SK-N-MC (cell line): ENCODE measurements around the gene ZNF862.

Experiments
- DNase-seq: peaks from one replicate; pipeline ENCODE4 v3.0.0-alpha.2; 2011; ENCODE audit warnings: low read depth, low spot score
- H3K27ac ChIP-seq: fragments of 200-600 bp; sonication (generic); 2 replicates; pipeline ENCODE4 v1.5.1; 2016; ENCODE audit warnings: mixed run types
- H3K36me3 ChIP-seq: fragments of 200-600 bp; sonication (generic); 2 replicates; pipeline ENCODE4 v1.6.1; 2017; ENCODE audit warnings: antibody characterized with exemption, low read length, mixed read lengths; ENCODE audit not compliant: insufficient read depth
- H3K4me3 ChIP-seq: fragments of 200-600 bp; sonication (generic); 2 replicates; pipeline ENCODE4 v1.5.1; 2016
- H3K9ac ChIP-seq: fragments of 200-600 bp; sonication (generic); 2 replicates; pipeline ENCODE4 v1.8.0; 2017; ENCODE audit warnings: mixed run types, mixed read lengths; ENCODE audit not compliant: insufficient read length
- H3K9me3 ChIP-seq: fragments of 200-600 bp; sonication (generic); 2 replicates; pipeline ENCODE4 v1.6.1; 2017; ENCODE audit warnings: low read depth, mild to moderate bottlenecking, antibody characterized with exemption, low read length, moderate library complexity, mixed read lengths
- EZH2 ChIP-seq: fragments of 200-600 bp; sonication (generic); IDR thresholded peaks from one replicate; pipeline ENCODE4 v1.6.1; 2017; ENCODE audit warnings: antibody characterized with exemption
- FOXP2 ChIP-seq: optimal IDR thresholded peaks from 2 replicates; pipeline ENCODE3; 2011; ENCODE audit warnings: mild to moderate bottlenecking, moderate library complexity; ENCODE audit not compliant: insufficient read depth; ENCODE audit errors: extremely low read length, control extremely low read depth
- POLR2AphosphoS5 ChIP-seq: IDR thresholded peaks from 2 replicates; pipeline ENCODE4 v1.6.1; 2012; ENCODE audit warnings: mild to moderate bottlenecking, low read depth, low read length, borderline replicate concordance

ZNF862 gene

DNA sequence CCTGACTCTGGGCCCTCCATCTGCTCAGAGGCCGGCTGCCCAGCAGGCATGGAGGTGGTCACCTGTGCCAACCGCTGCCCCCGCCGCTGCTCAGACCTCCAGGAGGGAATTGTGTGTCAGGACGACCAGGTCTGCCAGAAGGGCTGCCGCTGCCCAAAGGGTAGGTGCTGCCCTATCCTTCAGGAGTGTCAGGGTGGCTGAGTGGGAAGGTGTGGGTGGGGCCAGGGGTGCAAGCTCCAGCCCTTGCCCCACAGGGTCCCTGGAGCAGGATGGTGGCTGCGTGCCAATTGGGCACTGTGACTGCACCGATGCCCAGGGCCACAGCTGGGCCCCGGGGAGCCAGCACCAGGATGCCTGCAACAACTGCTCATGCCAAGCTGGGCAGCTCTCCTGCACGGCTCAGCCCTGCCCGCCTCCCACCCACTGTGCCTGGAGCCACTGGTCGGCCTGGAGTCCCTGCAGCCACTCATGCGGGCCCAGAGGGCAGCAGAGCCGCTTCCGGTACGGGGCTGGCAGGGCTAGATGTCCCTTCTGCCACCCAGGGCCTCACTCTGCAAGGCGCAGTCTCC is 17.5 kb upstream of the ZNF862 start:
- Histone ChIP-seq H3K36me3 (no peaks in the 10 kb centered on the region), H3K9me3 (no peaks in the 10 kb centered on the region), H3K4me3 (no peak overlapping the region), H3K27ac (no peak overlapping the region), H3K9ac (no peak overlapping the region)
- DNase-seq, result no peak
- TF ChIP-seq EZH2 (no peak), FOXP2 (no peak), POLR2AphosphoS5 (no peak)

DNA sequence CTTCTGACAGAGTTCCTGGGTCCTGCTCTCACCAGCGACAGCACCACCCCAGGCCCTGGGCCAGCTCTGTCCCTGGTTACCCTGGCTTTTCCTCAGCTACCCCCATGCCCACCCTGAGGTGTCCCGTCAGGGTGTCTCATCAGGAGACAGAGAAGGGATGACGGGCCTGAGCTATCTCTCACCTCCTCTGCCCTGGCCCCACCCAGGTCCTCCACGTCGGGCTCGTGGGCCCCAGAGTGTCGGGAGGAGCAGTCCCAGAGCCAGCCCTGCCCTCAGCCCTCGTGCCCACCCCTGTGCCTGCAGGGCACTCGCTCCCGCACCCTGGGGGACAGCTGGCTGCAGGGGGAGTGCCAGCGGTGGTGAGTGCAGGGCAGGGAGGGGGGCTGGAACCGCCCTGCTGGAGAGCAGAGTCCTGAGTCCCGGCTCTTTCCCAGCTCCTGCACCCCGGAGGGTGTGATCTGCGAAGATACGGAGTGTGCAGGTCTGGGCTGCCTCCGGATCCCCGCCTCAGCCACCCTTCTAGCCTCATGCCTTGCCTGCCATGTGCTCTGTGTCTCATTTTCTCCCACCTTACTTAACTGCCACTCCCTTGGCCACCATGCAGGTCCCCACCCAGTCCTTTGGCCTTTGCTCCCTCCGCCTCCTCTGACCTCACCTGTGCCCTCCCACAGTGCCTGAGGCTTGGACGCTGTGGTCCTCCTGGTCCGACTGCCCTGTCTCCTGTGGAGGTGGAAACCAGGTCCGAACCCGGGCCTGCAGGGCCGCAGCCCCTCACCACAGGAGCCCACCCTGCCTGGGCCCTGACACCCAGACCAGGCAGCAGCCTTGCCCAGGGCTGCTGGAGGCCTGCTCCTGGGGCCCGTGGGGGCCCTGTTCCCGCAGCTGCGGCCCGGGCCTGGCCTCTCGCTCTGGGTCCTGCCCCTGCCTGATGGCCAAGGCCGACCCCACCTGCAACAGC is 16.7 kb upstream of the ZNF862 start:
- Histone ChIP-seq H3K9ac (no peak overlapping the region), H3K4me3 (no peak overlapping the region), H3K27ac (no peak overlapping the region), H3K36me3 (no peaks in the 10 kb centered on the region), H3K9me3 (no peaks in the 10 kb centered on the region)
- DNase-seq, result no peak
- no peak for TF ChIP-seq POLR2AphosphoS5
- no peak for TF ChIP-seq EZH2
- no peak for TF ChIP-seq FOXP2

DNA sequence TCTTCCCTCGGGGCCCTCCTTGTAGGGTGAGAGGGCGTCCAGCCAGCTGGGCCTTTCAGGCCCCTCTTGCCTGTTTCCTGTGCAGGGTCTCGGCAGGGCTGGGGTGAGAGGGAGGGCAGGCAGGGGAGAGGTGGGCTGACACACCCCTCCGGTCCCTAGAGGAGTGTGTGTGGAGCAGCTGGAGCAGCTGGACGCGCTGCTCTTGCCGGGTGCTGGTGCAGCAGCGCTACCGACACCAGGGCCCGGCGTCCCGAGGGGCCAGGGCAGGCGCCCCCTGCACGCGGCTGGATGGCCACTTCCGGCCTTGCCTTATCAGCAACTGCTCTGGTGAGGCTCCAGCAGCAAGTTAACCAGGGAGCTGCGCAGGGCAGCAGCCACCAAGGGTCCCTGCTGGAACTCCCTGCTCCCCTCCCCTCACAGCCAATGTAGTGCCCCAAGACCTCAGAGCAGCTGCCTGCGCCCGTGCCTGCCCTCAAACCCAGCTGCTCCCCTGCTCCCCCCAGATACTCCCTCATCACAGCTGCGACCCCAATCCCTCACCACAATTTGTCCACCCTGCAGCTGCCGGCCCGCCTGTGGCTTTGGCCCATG is 15.7 kb upstream of the ZNF862 start:
- Histone ChIP-seq H3K36me3 (no peaks in the 10 kb centered on the region), H3K27ac (no peak overlapping the region), H3K4me3 (no peak overlapping the region), H3K9me3 (no peaks in the 10 kb centered on the region), H3K9ac (no peak overlapping the region)
- DNase-seq, result no peak
- TF ChIP-seq EZH2, result no peak
- no peak for TF ChIP-seq POLR2AphosphoS5
- no peak for TF ChIP-seq FOXP2

DNA sequence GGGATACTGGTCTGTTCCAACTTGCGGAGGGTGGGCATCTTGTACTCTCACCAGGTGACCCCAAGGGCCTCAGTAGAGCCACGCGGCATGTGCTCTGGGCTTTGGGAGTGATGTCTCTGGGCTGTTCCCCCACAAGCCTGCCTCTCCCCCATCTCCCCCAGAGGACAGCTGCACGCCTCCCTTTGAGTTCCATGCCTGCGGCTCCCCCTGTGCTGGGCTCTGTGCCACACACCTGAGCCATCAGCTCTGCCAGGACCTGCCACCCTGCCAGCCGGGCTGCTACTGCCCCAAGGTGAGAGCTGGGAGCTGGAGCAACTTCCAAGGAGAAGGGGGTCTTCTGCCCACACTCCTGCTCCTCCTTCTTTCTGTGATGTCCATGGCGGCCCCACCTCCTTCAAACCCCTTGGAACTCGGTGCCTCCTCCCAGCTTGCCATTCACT is 15.0 kb upstream of the ZNF862 start:
- Histone ChIP-seq H3K27ac (no peak overlapping the region), H3K4me3 (no peak overlapping the region), H3K9ac (no peak overlapping the region), H3K9me3 (no peaks in the 10 kb centered on the region), H3K36me3 (no peaks in the 10 kb centered on the region)
- no peak for TF ChIP-seq POLR2AphosphoS5
- no peak for TF ChIP-seq FOXP2
- TF ChIP-seq EZH2, result no peak
- no peak for DNase-seq

DNA sequence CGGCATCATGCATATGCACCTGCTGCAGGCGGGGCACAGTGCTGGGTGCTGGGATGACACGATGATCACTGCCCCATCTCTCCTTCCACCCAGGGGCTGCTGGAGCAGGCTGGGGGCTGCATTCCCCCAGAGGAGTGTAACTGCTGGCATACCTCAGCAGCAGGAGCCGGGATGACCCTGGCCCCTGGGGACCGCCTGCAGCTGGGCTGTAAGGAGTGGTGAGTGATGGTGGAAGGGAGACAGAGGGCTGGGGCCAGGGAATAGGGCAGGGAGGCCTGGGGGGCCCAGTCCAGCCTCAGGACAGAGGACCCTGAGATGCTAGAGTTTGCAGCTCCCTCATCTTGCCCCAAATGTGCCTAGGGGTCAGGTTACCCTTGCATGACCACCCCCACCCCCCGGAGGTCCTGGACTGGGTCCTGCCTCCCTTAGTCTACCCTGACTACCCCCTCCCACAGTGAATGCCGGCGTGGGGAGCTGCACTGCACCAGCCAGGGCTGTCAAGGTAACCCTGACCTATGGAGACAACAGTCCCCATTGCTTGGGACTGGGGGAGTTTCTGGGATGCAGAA is 14.5 kb upstream of the ZNF862 start:
- Histone ChIP-seq H3K36me3 (no peaks in the 10 kb centered on the region), H3K27ac (no peak overlapping the region), H3K9ac (no peak overlapping the region), H3K9me3 (no peaks in the 10 kb centered on the region), H3K4me3 (no peak overlapping the region)
- no peak for DNase-seq
- no peak for TF ChIP-seq EZH2
- TF ChIP-seq FOXP2, result no peak
- TF ChIP-seq POLR2AphosphoS5, result no peak

DNA sequence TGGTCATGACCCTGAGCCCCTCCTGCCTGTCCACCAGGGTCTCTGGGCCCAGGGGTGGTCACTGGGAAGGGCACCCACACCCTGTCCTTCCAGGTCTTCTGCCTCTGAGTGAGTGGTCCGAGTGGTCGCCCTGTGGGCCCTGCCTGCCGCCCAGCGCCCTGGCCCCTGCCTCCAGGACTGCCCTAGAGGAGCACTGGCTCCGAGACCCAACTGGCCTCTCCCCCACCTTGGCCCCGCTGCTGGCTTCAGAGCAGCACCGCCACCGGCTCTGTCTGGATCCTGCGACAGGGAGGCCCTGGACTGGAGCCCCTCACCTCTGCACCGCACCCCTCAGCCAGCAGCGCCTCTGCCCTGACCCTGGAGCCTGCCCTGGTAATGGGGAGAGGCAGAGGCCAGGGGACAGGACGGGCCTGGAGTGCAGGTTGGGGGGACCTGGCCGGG is 13.9 kb upstream of the ZNF862 start:
- H3K36me3 ChIP-seq, result no peaks in the 10 kb centered on the region
- no peak for TF ChIP-seq POLR2AphosphoS5
- no peak for TF ChIP-seq FOXP2
- TF ChIP-seq EZH2, result no peak
- no peak overlapping the region for H3K27ac ChIP-seq
- no peak for DNase-seq
- no peaks in the 10 kb centered on the region for H3K9me3 ChIP-seq
- no peak overlapping the region for H3K9ac ChIP-seq
- no peak overlapping the region for H3K4me3 ChIP-seq

DNA sequence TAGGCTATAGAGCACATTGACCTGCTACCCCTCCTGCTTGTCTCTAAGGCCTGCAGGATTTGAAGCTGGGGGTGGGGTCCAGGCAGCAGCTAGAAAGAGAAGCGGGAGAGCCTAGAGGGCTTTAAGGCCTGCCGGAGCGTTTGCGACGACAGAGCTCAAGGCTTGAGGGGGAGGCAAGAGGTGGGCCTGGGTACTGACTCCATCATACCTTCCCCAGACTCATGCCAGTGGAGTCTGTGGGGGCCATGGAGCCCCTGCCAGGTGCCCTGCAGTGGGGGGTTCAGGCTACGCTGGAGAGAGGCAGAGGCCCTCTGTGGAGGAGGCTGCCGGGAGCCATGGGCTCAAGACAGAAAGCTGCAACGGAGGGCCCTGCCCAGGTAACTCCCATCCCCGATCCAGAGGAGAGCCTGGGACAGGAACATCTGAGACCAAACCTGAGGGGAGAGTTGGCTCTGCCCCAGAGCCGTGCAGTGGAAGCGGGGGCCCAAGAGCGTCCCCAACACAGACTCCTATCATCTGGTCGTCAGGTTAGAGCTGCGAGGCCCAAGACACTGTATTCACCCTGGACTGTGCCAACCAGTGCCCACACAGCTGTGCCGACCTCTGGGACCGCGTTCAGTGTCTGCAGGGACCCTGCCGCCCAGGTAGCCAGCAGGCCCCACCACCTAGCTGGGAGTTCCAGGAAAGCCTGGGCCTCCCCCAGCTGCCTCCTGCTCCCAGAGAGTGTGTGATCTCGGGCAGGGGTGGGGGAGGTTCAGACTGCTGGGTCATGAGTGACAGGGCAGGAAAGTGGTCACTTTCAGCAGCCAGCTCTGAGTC is 13.2 kb upstream of the ZNF862 start:
- Histone ChIP-seq H3K9me3 (no peaks in the 10 kb centered on the region), H3K27ac (no peak overlapping the region), H3K9ac (no peak overlapping the region), H3K4me3 (no peak overlapping the region), H3K36me3 (no peaks in the 10 kb centered on the region)
- no peak for DNase-seq
- TF ChIP-seq EZH2 (no peak), POLR2AphosphoS5 (no peak), FOXP2 (no peak)
